Panc1 (cell line): ENCODE data around the gene PBRM1. TPM values are rescaled to one million over a fixed set of nuclear protein-coding genes. Genes with fewer than 3 reads are reported as not detected.

Experiments
- ATAC-seq: fragments of 200-7000 bp; cut with Tn5 transposase; 2 replicates; pipeline ENCODE4 v1.9.1; 2020; ENCODE audit warnings: mild to moderate bottlenecking, moderate library complexity
- BruUV-seq: library from RNA; stranded (reverse); fragments of 400-500 nt; replicated peaks from 2 replicates; lab custom pipeline; 2021; lab: Mats Ljungman, UMichigan
- CTCF ChIA-PET: fragments of 300-600 bp; sonication (Branson Sonifier 250); formaldehyde crosslinking; loops from one replicate; lab custom pipeline; 2022; ENCODE audit warnings: antibody characterized with exemption; lab: Charles Lee
- POLR2A ChIA-PET: fragments of 300-600 bp; sonication (Branson Sonifier 250); formaldehyde crosslinking; loops from one replicate; lab custom pipeline; 2022; ENCODE audit warnings: antibody characterized with exemption; lab: Charles Lee
- DNase-seq: peaks from one replicate; pipeline ENCODE4 v3.0.0-alpha.2; 2010; ENCODE audit warnings: low read depth, low spot score
- H3K27ac ChIP-seq: 2 replicates; pipeline ENCODE4 v1.5.1; 2011; ENCODE audit warnings: mild to moderate bottlenecking, low read length, inconsistent platforms
- H3K27me3 ChIP-seq: fragments of 200-500 bp; sonication (Bioruptor generic); 2 replicates; pipeline ENCODE4 v1.6.0; 2014; ENCODE audit warnings: low read length, inconsistent platforms; ENCODE audit not compliant: control insufficient read depth, insufficient read depth
- H3K36me3 ChIP-seq: fragments of 200-500 bp; sonication (Bioruptor generic); 2 replicates; pipeline ENCODE4 v1.5.1; 2014; ENCODE audit warnings: inconsistent platforms, mild to moderate bottlenecking, low read length, moderate library complexity; ENCODE audit not compliant: control insufficient read depth, insufficient read depth
- H3K4me1 ChIP-seq: 2 replicates; pipeline ENCODE4 v1.5.1; 2011; ENCODE audit warnings: inconsistent platforms, mild to moderate bottlenecking, low read length, moderate library complexity; ENCODE audit not compliant: control insufficient read depth, insufficient read depth
- H3K4me3 ChIP-seq, 2 experiments: 2 replicates each; pipeline ENCODE4 v1.5.1; 2011 to 2012; ENCODE audit warnings: low read depth in 2 of 2, low read length in 2 of 2, mild to moderate bottlenecking in 2 of 2, inconsistent platforms in 1 of 2, moderate library complexity in 1 of 2
- H3K9me3 ChIP-seq: fragments of 200-500 bp; sonication (Bioruptor generic); 2 replicates; pipeline ENCODE4 v1.5.1; 2014; ENCODE audit warnings: low read depth, mild to moderate bottlenecking, inconsistent platforms, low read length, moderate library complexity; ENCODE audit not compliant: control insufficient read depth, insufficient read depth
- POLR2AphosphoS5 ChIP-seq: IDR thresholded peaks from 2 replicates; pipeline ENCODE4 v1.6.1; 2012; ENCODE audit warnings: mild to moderate bottlenecking, low read depth, low read length, moderate library complexity
- SIN3A ChIP-seq: IDR thresholded peaks from 2 replicates; pipeline ENCODE4 v1.6.1; 2012; ENCODE audit warnings: low read depth, mild to moderate bottlenecking, low read length, moderate library complexity, borderline replicate concordance; ENCODE audit not compliant: insufficient read depth
- TCF7L2 ChIP-seq: IDR thresholded peaks from 2 replicates; pipeline ENCODE4 v1.6.1; 2011; ENCODE audit warnings: mild to moderate bottlenecking, low read depth, low read length, inconsistent platforms
- in situ Hi-C: cut with HindIII; loops from 2 replicates; pipeline ENCODE4 v1.10.0; 2016; ENCODE audit warnings: low sequenced_read_pairs, low pct_unique_long_range_greater_than_20kb
- intact Hi-C: fragments of 100-400 bp; cut with micrococcal nuclease; formaldehyde crosslinking; loops from one replicate; pipeline ENCODE4 v1.10.0; 2022; ENCODE audit not compliant: unreplicated experiment
- total RNA-seq: library from RNA; stranded (reverse); gene quantifications from one replicate; pipeline ENCODE4 v1.2.1, GENCODE V29; 2021; ENCODE audit not compliant: unreplicated experiment
- TF ChIP-seq, protein P1 (sequence below), 2 experiments: IDR thresholded peaks; 2 replicates each; pipeline ENCODE4 v1.6.1; 2011 to 2012; ENCODE audit warnings: low read depth in 2 of 2, control low read depth in 1 of 2, low read length in 1 of 2, mild to moderate bottlenecking in 1 of 2, moderate library complexity in 1 of 2; ENCODE audit not compliant: insufficient read depth in 1 of 2
- TF ChIP-seq, protein P2 (sequence below): fragments of 450-650 bp; IDR thresholded peaks from 2 replicates; pipeline ENCODE4 v1.5.1; 2017; ENCODE audit warnings: mild to moderate bottlenecking

PBRM1 gene
- total RNA-seq, 1 experiment from 2014 or later, result 43.5 TPM

DNA sequence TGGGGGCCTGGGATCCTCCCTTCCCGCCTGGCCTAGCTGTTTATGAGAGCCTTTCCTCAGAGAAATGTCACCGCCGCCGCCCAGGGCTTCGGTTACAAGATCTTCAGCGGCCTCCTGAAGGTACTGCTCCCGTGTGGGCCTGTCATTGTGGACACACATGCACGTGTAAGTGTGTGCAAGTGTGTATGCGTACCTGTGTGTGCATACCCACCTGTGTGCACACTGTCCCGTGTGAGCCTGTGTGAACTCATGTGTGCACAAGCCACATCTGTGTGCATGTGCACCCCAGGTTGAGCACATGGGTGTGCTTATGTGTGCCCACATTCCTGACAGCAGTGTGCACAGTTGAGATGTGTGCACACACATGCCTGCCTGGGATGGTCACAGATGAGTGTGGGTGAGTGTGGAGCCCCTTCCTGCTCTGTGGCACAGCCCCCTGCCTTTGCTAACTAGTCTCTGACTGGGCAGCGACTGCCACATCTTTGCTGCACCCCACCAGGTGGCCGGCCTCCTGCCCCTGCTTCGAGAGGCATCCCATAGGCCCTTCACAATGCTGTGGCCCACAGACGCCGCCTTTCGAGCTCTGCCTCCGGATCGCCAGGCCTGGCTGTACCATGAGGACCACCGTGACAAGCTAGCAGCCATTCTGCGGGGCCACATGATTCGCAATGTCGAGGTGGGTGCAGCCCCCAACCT, 166.1 kb downstream of the PBRM1 start:
- no TSS peak for BruUV-seq
- no peaks in the 10 kb centered on the region for H3K36me3 ChIP-seq

DNA sequence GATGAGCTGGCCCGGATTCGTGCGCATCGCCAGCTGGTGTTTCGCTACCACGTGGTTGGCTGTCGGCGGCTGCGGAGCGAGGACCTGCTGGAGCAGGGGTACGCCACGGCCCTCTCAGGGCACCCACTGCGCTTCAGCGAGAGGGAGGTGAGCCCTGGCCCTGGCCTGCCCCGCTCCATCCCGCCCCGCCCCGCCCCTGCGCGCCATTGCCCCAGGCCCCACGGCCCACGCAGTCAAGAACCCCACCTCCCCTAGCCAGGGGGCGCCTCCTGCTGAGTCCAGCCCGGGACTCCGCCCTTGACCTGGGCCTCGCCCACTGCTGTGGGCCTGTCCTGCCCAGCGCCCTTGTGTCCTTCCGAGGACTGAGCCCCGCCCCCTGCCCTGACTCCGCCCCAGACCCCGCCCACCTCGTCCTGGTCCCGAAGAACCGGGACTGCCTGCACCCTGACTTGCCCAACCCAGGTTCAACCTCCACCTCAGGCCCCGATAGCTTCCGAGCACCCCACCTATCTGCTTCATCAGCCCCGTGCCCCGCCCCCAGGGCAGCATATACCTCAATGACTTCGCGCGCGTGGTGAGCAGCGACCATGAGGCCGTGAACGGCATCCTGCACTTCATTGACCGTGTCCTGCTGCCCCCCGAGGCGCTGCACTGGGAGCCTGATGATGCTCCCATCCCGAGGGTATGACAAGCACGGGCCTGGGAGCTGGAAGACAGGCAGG, 166.8 kb downstream of the PBRM1 start:
- POLR2A ChIA-PET, result interaction anchor here (0.6 kb wide), 1 partner anchor 650 kb away, joined by 4 read pairs; no protein-coding TSS in a partner anchor
- DNase-seq (no peak), ATAC-seq (peak; percentile 44)
- Histone ChIP-seq H3K4me1 (no peaks in the 10 kb centered on the region), H3K27ac (no peak overlapping the region), H3K9me3 (no peaks in the 10 kb centered on the region), H3K4me3 (no peak overlapping the region), H3K36me3 (no peaks in the 10 kb centered on the region), H3K27me3 (no peaks in the 10 kb centered on the region)
- BruUV-seq, result no TSS peak
- intact Hi-C loops, result no loop called here
- TF ChIP-seq, protein P1, sequence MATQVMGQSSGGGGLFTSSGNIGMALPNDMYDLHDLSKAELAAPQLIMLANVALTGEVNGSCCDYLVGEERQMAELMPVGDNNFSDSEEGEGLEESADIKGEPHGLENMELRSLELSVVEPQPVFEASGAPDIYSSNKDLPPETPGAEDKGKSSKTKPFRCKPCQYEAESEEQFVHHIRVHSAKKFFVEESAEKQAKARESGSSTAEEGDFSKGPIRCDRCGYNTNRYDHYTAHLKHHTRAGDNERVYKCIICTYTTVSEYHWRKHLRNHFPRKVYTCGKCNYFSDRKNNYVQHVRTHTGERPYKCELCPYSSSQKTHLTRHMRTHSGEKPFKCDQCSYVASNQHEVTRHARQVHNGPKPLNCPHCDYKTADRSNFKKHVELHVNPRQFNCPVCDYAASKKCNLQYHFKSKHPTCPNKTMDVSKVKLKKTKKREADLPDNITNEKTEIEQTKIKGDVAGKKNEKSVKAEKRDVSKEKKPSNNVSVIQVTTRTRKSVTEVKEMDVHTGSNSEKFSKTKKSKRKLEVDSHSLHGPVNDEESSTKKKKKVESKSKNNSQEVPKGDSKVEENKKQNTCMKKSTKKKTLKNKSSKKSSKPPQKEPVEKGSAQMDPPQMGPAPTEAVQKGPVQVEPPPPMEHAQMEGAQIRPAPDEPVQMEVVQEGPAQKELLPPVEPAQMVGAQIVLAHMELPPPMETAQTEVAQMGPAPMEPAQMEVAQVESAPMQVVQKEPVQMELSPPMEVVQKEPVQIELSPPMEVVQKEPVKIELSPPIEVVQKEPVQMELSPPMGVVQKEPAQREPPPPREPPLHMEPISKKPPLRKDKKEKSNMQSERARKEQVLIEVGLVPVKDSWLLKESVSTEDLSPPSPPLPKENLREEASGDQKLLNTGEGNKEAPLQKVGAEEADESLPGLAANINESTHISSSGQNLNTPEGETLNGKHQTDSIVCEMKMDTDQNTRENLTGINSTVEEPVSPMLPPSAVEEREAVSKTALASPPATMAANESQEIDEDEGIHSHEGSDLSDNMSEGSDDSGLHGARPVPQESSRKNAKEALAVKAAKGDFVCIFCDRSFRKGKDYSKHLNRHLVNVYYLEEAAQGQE (IDR thresholded peaks at IDR 0.05; ENCODE audit: insufficient read depth in 1 of 2, low read depth in 2 of 2, low read length in 1 of 2), result no peak
- no peak for TF ChIP-seq POLR2AphosphoS5
- TF ChIP-seq SIN3A, result no peak
- no peak for TF ChIP-seq TCF7L2
- TF ChIP-seq, protein P2, sequence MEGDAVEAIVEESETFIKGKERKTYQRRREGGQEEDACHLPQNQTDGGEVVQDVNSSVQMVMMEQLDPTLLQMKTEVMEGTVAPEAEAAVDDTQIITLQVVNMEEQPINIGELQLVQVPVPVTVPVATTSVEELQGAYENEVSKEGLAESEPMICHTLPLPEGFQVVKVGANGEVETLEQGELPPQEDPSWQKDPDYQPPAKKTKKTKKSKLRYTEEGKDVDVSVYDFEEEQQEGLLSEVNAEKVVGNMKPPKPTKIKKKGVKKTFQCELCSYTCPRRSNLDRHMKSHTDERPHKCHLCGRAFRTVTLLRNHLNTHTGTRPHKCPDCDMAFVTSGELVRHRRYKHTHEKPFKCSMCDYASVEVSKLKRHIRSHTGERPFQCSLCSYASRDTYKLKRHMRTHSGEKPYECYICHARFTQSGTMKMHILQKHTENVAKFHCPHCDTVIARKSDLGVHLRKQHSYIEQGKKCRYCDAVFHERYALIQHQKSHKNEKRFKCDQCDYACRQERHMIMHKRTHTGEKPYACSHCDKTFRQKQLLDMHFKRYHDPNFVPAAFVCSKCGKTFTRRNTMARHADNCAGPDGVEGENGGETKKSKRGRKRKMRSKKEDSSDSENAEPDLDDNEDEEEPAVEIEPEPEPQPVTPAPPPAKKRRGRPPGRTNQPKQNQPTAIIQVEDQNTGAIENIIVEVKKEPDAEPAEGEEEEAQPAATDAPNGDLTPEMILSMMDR, result no peak
- CTCF ChIA-PET, result no interaction called here
- in situ Hi-C loops, result no loop called here

More for the DNA sequence above, 166.1 kb downstream of the PBRM1 start:
- ChIA-PET POLR2A (no interaction called here), CTCF (no interaction called here)
- no peak for TF ChIP-seq POLR2AphosphoS5
- no peak for TF ChIP-seq SIN3A
- no peak for TF ChIP-seq TCF7L2
- TF ChIP-seq, protein P1 (IDR thresholded peaks at IDR 0.05; ENCODE audit: insufficient read depth in 1 of 2, low read depth in 2 of 2, low read length in 1 of 2), result no peak
- TF ChIP-seq, protein P2, result no peak
- Histone ChIP-seq H3K9me3 (no peaks in the 10 kb centered on the region), H3K27me3 (no peaks in the 10 kb centered on the region), H3K27ac (no peak overlapping the region), H3K4me1 (no peaks in the 10 kb centered on the region), H3K4me3 (no peak overlapping the region)
- 0 out of 2 replicates have a peak, but pooled peaks have one; percentile 7 for ATAC-seq
- intact Hi-C loops (no loop called here), in situ Hi-C loops (no loop called here)
- DNase-seq, result no peak
